A549 (cell line): ENCODE measurements around the gene SCAP.

Experiments
- CBX8 ChIP-seq: fragments of 200-600 bp; sonication (generic); IDR thresholded peaks from 2 replicates; pipeline ENCODE4 v1.6.1; 2016
- EP300 ChIP-seq, 2 experiments: fragments of >200 bp; sonication (Bioruptor Twin); formaldehyde crosslinking; IDR thresholded peaks; 2 replicates in 1 of 2; 3 replicates in 1 of 2; pipeline ENCODE4 v1.6.1; 2016 to 2017
- JUN ChIP-seq, 2 experiments: fragments of >200 bp; sonication (Bioruptor Twin); formaldehyde crosslinking; IDR thresholded peaks; 2 replicates in 1 of 2; 3 replicates in 1 of 2; pipeline ENCODE4 v1.6.1; 2016 to 2017
- JUNB ChIP-seq: fragments of >200 bp; sonication (Bioruptor Twin); formaldehyde crosslinking; IDR thresholded peaks from 2 replicates; pipeline ENCODE4 v1.6.1; 2016
- NR3C1 ChIP-seq: fragments of >200 bp; sonication (Bioruptor Twin); formaldehyde crosslinking; IDR thresholded peaks from 3 replicates; pipeline ENCODE4 v1.6.1; 2017
- PHF8 ChIP-seq: fragments of 200-600 bp; sonication (generic); IDR thresholded peaks from 2 replicates; pipeline ENCODE4 v1.6.1; 2016; ENCODE audit warnings: low read depth, mild to moderate bottlenecking, antibody characterized with exemption, moderate library complexity, borderline replicate concordance
- POLR2A ChIP-seq: IDR thresholded peaks from 2 replicates; pipeline ENCODE4 v1.6.1; 2012; ENCODE audit warnings: mild to moderate bottlenecking, low read length
- RAD21 ChIP-seq, 2 experiments: fragments of >200 bp in 1 of 2; sonication (Bioruptor Twin) in 1 of 2; formaldehyde crosslinking in 1 of 2; IDR thresholded peaks in 1 of 2; conservative IDR thresholded peaks in 1 of 2; 2 replicates in 1 of 2; 3 replicates in 1 of 2; pipeline ENCODE4 v1.6.1; 2012 to 2018; ENCODE audit warnings: inconsistent platforms in 1 of 2
- RFX5 ChIP-seq: fragments of 450-650 bp; IDR thresholded peaks from 2 replicates; pipeline ENCODE4 v1.7.1; 2014; ENCODE audit warnings: antibody characterized with exemption, mild to moderate bottlenecking, moderate library complexity
- ZNF302 ChIP-seq: fragments of 250-450 bp; sonication (Bioruptor Pico); IDR thresholded peaks from 2 replicates; pipeline ENCODE4 v1.9.0; 2021; ENCODE audit warnings: inconsistent platforms, mild to moderate bottlenecking, moderate library complexity
- TF ChIP-seq, protein P1 (sequence below): fragments of 150-350 bp; IDR thresholded peaks from 2 replicates; pipeline ENCODE4 v1.6.1; 2014; ENCODE audit warnings: low read depth, mild to moderate bottlenecking, low read length
- TF ChIP-seq, protein P2 (sequence below): fragments of >200 bp; sonication (Bioruptor Twin); formaldehyde crosslinking; IDR thresholded peaks from 3 replicates; pipeline ENCODE4 v1.5.1; 2016
- TF ChIP-seq, protein P3 (sequence below): fragments of 200-600 bp; sonication (generic); IDR thresholded peaks from 2 replicates; pipeline ENCODE4 v1.6.1; 2016; ENCODE audit warnings: antibody characterized with exemption, mild to moderate bottlenecking, moderate library complexity
- TF ChIP-seq, protein P4 (sequence below): fragments of 250-450 bp; sonication (Bioruptor Pico); IDR thresholded peaks from 2 replicates; pipeline ENCODE4 v1.5.0; 2021; ENCODE audit warnings: mild to moderate bottlenecking, moderate library complexity, borderline replicate concordance

DNA sequence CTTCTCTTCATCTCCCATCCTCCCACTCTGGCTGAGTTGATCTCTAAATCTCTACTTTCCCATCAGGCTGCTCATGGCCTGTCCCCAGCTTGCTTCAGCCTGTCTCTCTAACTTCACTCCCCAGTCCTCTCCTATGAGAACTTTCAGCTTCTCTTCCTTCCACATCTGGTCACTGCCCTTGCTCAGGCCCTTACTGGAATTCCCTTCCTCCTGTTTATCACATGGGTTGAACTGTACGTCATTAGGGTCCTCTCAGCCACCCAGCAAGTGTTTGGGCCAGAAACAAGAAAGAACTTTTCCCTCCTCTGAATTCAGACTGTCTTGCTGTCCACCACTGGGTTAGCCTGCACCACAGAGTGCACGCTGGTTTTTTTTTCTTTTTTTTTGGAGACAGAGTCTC, 89.9 kb downstream of the SCAP start:
- TF ChIP-seq, protein P1, sequence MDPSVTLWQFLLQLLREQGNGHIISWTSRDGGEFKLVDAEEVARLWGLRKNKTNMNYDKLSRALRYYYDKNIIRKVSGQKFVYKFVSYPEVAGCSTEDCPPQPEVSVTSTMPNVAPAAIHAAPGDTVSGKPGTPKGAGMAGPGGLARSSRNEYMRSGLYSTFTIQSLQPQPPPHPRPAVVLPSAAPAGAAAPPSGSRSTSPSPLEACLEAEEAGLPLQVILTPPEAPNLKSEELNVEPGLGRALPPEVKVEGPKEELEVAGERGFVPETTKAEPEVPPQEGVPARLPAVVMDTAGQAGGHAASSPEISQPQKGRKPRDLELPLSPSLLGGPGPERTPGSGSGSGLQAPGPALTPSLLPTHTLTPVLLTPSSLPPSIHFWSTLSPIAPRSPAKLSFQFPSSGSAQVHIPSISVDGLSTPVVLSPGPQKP = no peak
- no peak for TF ChIP-seq RAD21 (conservative IDR thresholded peaks at IDR 0.05 in 1 of 2, IDR thresholded peaks at IDR 0.05 in 1 of 2)
- TF ChIP-seq, protein P2, sequence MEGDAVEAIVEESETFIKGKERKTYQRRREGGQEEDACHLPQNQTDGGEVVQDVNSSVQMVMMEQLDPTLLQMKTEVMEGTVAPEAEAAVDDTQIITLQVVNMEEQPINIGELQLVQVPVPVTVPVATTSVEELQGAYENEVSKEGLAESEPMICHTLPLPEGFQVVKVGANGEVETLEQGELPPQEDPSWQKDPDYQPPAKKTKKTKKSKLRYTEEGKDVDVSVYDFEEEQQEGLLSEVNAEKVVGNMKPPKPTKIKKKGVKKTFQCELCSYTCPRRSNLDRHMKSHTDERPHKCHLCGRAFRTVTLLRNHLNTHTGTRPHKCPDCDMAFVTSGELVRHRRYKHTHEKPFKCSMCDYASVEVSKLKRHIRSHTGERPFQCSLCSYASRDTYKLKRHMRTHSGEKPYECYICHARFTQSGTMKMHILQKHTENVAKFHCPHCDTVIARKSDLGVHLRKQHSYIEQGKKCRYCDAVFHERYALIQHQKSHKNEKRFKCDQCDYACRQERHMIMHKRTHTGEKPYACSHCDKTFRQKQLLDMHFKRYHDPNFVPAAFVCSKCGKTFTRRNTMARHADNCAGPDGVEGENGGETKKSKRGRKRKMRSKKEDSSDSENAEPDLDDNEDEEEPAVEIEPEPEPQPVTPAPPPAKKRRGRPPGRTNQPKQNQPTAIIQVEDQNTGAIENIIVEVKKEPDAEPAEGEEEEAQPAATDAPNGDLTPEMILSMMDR = no peak
- TF ChIP-seq RFX5 = no peak
- TF ChIP-seq PHF8 = no peak
- TF ChIP-seq, protein P3, sequence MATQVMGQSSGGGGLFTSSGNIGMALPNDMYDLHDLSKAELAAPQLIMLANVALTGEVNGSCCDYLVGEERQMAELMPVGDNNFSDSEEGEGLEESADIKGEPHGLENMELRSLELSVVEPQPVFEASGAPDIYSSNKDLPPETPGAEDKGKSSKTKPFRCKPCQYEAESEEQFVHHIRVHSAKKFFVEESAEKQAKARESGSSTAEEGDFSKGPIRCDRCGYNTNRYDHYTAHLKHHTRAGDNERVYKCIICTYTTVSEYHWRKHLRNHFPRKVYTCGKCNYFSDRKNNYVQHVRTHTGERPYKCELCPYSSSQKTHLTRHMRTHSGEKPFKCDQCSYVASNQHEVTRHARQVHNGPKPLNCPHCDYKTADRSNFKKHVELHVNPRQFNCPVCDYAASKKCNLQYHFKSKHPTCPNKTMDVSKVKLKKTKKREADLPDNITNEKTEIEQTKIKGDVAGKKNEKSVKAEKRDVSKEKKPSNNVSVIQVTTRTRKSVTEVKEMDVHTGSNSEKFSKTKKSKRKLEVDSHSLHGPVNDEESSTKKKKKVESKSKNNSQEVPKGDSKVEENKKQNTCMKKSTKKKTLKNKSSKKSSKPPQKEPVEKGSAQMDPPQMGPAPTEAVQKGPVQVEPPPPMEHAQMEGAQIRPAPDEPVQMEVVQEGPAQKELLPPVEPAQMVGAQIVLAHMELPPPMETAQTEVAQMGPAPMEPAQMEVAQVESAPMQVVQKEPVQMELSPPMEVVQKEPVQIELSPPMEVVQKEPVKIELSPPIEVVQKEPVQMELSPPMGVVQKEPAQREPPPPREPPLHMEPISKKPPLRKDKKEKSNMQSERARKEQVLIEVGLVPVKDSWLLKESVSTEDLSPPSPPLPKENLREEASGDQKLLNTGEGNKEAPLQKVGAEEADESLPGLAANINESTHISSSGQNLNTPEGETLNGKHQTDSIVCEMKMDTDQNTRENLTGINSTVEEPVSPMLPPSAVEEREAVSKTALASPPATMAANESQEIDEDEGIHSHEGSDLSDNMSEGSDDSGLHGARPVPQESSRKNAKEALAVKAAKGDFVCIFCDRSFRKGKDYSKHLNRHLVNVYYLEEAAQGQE = no peak
- TF ChIP-seq EP300 (IDR thresholded peaks at IDR 0.05) = no peak
- no peak for TF ChIP-seq NR3C1
- no peak for TF ChIP-seq ZNF302 (CRISPR knock-in tag)
- TF ChIP-seq, protein P4, sequence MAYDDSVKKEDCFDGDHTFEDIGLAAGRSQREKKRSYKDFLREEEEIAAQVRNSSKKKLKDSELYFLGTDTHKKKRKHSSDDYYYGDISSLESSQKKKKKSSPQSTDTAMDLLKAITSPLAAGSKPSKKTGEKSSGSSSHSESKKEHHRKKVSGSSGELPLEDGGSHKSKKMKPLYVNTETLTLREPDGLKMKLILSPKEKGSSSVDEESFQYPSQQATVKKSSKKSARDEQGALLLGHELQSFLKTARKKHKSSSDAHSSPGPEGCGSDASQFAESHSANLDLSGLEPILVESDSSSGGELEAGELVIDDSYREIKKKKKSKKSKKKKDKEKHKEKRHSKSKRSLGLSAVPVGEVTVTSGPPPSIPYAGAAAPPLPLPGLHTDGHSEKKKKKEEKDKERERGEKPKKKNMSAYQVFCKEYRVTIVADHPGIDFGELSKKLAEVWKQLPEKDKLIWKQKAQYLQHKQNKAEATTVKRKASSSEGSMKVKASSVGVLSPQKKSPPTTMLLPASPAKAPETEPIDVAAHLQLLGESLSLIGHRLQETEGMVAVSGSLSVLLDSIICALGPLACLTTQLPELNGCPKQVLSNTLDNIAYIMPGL (CRISPR knock-in tag) = no peak
- no peak for TF ChIP-seq POLR2A
- no peak for TF ChIP-seq JUNB
- TF ChIP-seq JUN (IDR thresholded peaks at IDR 0.05) = no peak
- no peak for TF ChIP-seq CBX8
